HepG2 (cell line): ENCODE results near the gene KLHL36. TPM values are rescaled to one million over a fixed set of nuclear protein-coding genes. Genes with fewer than 3 reads are reported as not detected.

ENCODE experiments used
- CENPBD1 ChIP-seq: sonication (generic); formaldehyde crosslinking; IDR thresholded peaks from 2 replicates; pipeline ENCODE4 v1.8.0; 2022; ENCODE audit warnings: missing genetic modification reagents, low read depth, mild to moderate bottlenecking, borderline replicate concordance
- ETV6 ChIP-seq: sonication (generic); formaldehyde crosslinking; conservative IDR thresholded peaks from 2 replicates; pipeline ENCODE4 v1.4.0; 2020; ENCODE audit warnings: missing genetic modification reagents
- HMG20B ChIP-seq: conservative IDR thresholded peaks from 2 replicates; pipeline ENCODE4 v1.6.1; 2016; ENCODE audit warnings: missing genetic modification reagents, missing compliant biosample characterization
- HNRNPL ChIP-seq: fragments of 200-400 bp; formaldehyde crosslinking; IDR thresholded peaks from 2 replicates; pipeline ENCODE4 v1.6.1; 2017; ENCODE audit warnings: mild to moderate bottlenecking, low read depth, low read length
- MYC ChIP-seq: sonication (generic); formaldehyde crosslinking; IDR thresholded peaks from 2 replicates; pipeline ENCODE4 v1.9.0; 2021; ENCODE audit warnings: missing genetic modification reagents, borderline replicate concordance
- PCBP1 ChIP-seq: fragments of 200-400 bp; formaldehyde crosslinking; IDR thresholded peaks from 2 replicates; pipeline ENCODE4 v1.6.1; 2017; ENCODE audit warnings: mild to moderate bottlenecking, low read depth, low read length, borderline replicate concordance
- PRPF4 ChIP-seq: fragments of 200-400 bp; formaldehyde crosslinking; IDR thresholded peaks from 2 replicates; pipeline ENCODE4 v1.6.1; 2016; ENCODE audit warnings: low read length, low read depth; ENCODE audit not compliant: poor library complexity, severe bottlenecking
- SNAPC2 ChIP-seq: sonication (generic); formaldehyde crosslinking; IDR thresholded peaks from 2 replicates; pipeline ENCODE4 v1.8.1; 2022; ENCODE audit warnings: mild to moderate bottlenecking, missing genetic modification reagents
- SP2 ChIP-seq: sonication (generic); formaldehyde crosslinking; IDR thresholded peaks from 2 replicates; pipeline ENCODE4 v1.5.1; 2020; ENCODE audit warnings: mild to moderate bottlenecking, missing genetic modification reagents
- TCF12 ChIP-seq, 2 experiments: fragments of 450-650 bp in 1 of 2; sonication (generic) in 1 of 2; formaldehyde crosslinking in 1 of 2; IDR thresholded peaks; 2 replicates each; pipeline versions ENCODE4 v1.6.1 to v1.8.0; 2017 to 2022; ENCODE audit warnings: antibody characterized with exemption in 1 of 2, mild to moderate bottlenecking in 1 of 2, missing genetic modification reagents in 1 of 2, moderate library complexity in 1 of 2
- ZBTB14 ChIP-seq: sonication (generic); formaldehyde crosslinking; IDR thresholded peaks from 2 replicates; pipeline ENCODE4 v1.4.0; 2020; ENCODE audit warnings: missing genetic modification reagents
- ZBTB42 ChIP-seq: sonication (generic); formaldehyde crosslinking; IDR thresholded peaks from 2 replicates; pipeline ENCODE4 v1.5.0; 2020; ENCODE audit warnings: mild to moderate bottlenecking, missing genetic modification reagents
- ZFP90 ChIP-seq: sonication (generic); formaldehyde crosslinking; IDR thresholded peaks from 2 replicates; pipeline ENCODE4 v1.8.0; 2022; ENCODE audit warnings: missing genetic modification reagents, mild to moderate bottlenecking, inconsistent platforms, borderline replicate concordance
- ZNF263 ChIP-seq: sonication (generic); formaldehyde crosslinking; IDR thresholded peaks from 2 replicates; pipeline ENCODE4 v1.4.0; 2020; ENCODE audit warnings: missing genetic modification reagents
- ZNF335 ChIP-seq: sonication (generic); formaldehyde crosslinking; IDR thresholded peaks from 2 replicates; pipeline ENCODE4 v1.4.0; 2020; ENCODE audit warnings: missing genetic modification reagents
- ZNF367 ChIP-seq: sonication (generic); formaldehyde crosslinking; IDR thresholded peaks from 2 replicates; pipeline ENCODE4 v1.4.0; 2020; ENCODE audit warnings: missing genetic modification reagents, borderline replicate concordance
- ZNF549 ChIP-seq: sonication (generic); formaldehyde crosslinking; IDR thresholded peaks from 2 replicates; pipeline ENCODE4 v1.5.0; 2020; ENCODE audit warnings: missing genetic modification reagents
- ZNF562 ChIP-seq: sonication (generic); formaldehyde crosslinking; IDR thresholded peaks from 2 replicates; pipeline ENCODE4 v1.8.0; 2022; ENCODE audit warnings: missing genetic modification reagents, borderline replicate concordance
- polyA plus RNA-seq, 8 experiments: library from polyadenylated mRNA; depleted of rRNA in 3 of 8; stranded (reverse) in 7 of 8; unstranded in 1 of 8; fragments of >200 nt; fragmentation: Illumina TruSeq in 4 of 8; extraction: Trizol in 4 of 8; gene quantifications; 2 replicates each; pipeline versions ENCODE4 v1.2.1 to v1.2.3, GENCODE V29; 2011 to 2016; ENCODE audit warnings: low read depth in 4 of 8, missing spikeins in 1 of 8, mixed read lengths in 1 of 8; ENCODE audit not compliant: insufficient read depth in 1 of 8
- total RNA-seq, 5 experiments: library from RNA; depleted of rRNA; stranded (reverse); fragments of >200 nt; fragmentation: Illumina TruSeq; extraction: Trizol; gene quantifications; 2 replicates each; pipeline ENCODE4 v1.2.3, GENCODE V29; 2016; ENCODE audit warnings: low read depth in 1 of 5
- TF ChIP-seq, protein P1 (sequence below): sonication (generic); formaldehyde crosslinking; IDR thresholded peaks from 2 replicates; pipeline ENCODE4 v1.4.0; 2020; ENCODE audit warnings: mild to moderate bottlenecking, missing genetic modification reagents
- TF ChIP-seq, protein P2 (sequence below): sonication (generic); formaldehyde crosslinking; IDR thresholded peaks from 2 replicates; pipeline ENCODE4 v1.5.0; 2020; ENCODE audit warnings: mild to moderate bottlenecking, missing genetic modification reagents
- TF ChIP-seq, protein P3 (sequence below): sonication (generic); formaldehyde crosslinking; IDR thresholded peaks from 2 replicates; pipeline ENCODE4 v1.5.0; 2020; ENCODE audit warnings: mild to moderate bottlenecking, missing genetic modification reagents
- TF ChIP-seq, protein P4 (sequence below): IDR thresholded peaks from 2 replicates; pipeline ENCODE4 v1.6.1; 2018; ENCODE audit warnings: missing genetic modification reagents, mild to moderate bottlenecking, missing compliant biosample characterization

Gene KLHL36
- total and polyA plus RNA-seq, 2 of the 13 experiments (the other 11 are each of a cell fraction or from before 2014, with no cell fraction given), result 24.3 to 26.0 TPM

DNA sequence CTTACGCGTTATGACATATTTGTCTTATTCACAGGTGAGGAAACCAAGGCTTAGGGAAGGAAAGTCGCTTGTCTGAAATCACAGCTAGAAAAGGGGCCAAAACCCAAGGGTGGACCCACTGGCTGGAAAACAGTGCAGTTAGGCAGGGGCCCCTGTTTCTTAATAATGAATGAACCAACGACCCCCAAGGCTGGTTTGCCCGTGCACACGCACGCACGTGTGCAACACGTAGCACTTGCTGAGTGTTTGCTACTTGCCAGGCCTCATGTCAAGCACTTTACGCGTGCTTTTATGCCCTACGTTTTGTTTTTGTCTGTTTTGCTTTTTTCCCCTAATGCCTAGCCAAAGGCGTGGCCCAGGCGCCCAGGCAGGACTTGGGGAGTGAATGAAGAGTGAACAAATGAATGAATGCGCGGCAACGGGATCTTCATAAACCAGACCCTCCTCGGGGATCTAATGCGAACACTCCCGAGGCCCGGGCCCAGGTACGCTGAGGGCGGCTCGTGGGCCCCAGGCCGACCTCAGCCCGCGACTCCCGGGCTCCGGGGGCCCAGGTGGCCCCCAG lies 50.9 kb downstream of the KLHL36 start (continued):
- TF ChIP-seq ZFP90 (CRISPR knock-in tag), result peak; percentile 54; the same call in 1 of the 2 replicates
- TF ChIP-seq TCF12 (IDR thresholded peaks at IDR 0.05), result no peak
- TF ChIP-seq TCF12 (CRISPR knock-in tag; IDR thresholded peaks at IDR 0.05), result no peak; the same call in 1 of the 2 replicates
- TF ChIP-seq, protein P1, sequence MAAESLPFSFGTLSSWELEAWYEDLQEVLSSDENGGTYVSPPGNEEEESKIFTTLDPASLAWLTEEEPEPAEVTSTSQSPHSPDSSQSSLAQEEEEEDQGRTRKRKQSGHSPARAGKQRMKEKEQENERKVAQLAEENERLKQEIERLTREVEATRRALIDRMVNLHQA (CRISPR knock-in tag), result no peak
- TF ChIP-seq, protein P2, sequence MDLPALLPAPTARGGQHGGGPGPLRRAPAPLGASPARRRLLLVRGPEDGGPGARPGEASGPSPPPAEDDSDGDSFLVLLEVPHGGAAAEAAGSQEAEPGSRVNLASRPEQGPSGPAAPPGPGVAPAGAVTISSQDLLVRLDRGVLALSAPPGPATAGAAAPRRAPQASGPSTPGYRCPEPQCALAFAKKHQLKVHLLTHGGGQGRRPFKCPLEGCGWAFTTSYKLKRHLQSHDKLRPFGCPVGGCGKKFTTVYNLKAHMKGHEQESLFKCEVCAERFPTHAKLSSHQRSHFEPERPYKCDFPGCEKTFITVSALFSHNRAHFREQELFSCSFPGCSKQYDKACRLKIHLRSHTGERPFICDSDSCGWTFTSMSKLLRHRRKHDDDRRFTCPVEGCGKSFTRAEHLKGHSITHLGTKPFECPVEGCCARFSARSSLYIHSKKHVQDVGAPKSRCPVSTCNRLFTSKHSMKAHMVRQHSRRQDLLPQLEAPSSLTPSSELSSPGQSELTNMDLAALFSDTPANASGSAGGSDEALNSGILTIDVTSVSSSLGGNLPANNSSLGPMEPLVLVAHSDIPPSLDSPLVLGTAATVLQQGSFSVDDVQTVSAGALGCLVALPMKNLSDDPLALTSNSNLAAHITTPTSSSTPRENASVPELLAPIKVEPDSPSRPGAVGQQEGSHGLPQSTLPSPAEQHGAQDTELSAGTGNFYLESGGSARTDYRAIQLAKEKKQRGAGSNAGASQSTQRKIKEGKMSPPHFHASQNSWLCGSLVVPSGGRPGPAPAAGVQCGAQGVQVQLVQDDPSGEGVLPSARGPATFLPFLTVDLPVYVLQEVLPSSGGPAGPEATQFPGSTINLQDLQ (CRISPR knock-in tag), result no peak
- TF ChIP-seq MYC, result peak; percentile 64; the same call in 1 of the 2 replicates
- no peak for TF ChIP-seq SP2 (CRISPR knock-in tag)
- TF ChIP-seq ZNF367 (CRISPR knock-in tag), result peak; percentile 92; the same call in 1 of the 2 replicates
- TF ChIP-seq PRPF4, result no peak
- TF ChIP-seq PCBP1, result no peak
- TF ChIP-seq HNRNPL, result no peak
- TF ChIP-seq ZBTB14 (CRISPR knock-in tag), result no peak
- 0 out of 2 replicates have a peak, but pooled peaks have one; percentile 19 for TF ChIP-seq ZNF549 (CRISPR knock-in tag)
- no peak; the same call in 1 of the 2 replicates for TF ChIP-seq ETV6 (CRISPR knock-in tag)
- TF ChIP-seq, protein P3, sequence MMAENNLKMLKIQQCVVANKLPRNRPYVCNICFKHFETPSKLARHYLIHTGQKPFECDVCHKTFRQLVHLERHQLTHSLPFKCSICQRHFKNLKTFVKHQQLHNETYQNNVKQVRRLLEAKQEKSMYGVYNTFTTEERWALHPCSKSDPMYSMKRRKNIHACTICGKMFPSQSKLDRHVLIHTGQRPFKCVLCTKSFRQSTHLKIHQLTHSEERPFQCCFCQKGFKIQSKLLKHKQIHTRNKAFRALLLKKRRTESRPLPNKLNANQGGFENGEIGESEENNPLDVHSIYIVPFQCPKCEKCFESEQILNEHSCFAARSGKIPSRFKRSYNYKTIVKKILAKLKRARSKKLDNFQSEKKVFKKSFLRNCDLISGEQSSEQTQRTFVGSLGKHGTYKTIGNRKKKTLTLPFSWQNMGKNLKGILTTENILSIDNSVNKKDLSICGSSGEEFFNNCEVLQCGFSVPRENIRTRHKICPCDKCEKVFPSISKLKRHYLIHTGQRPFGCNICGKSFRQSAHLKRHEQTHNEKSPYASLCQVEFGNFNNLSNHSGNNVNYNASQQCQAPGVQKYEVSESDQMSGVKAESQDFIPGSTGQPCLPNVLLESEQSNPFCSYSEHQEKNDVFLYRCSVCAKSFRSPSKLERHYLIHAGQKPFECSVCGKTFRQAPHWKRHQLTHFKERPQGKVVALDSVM (CRISPR knock-in tag), result no peak
- no peak for TF ChIP-seq ZNF263 (CRISPR knock-in tag)
- no peak for TF ChIP-seq ZNF562 (CRISPR knock-in tag)
- no peak for TF ChIP-seq SNAPC2 (CRISPR knock-in tag)
- TF ChIP-seq, protein P4, sequence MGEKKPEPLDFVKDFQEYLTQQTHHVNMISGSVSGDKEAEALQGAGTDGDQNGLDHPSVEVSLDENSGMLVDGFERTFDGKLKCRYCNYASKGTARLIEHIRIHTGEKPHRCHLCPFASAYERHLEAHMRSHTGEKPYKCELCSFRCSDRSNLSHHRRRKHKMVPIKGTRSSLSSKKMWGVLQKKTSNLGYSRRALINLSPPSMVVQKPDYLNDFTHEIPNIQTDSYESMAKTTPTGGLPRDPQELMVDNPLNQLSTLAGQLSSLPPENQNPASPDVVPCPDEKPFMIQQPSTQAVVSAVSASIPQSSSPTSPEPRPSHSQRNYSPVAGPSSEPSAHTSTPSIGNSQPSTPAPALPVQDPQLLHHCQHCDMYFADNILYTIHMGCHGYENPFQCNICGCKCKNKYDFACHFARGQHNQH, result no peak; the same call in 1 of the 2 replicates
- no peak for TF ChIP-seq CENPBD1 (CRISPR knock-in tag)
- TF ChIP-seq HMG20B (CRISPR knock-in tag), result no peak
- no peak for TF ChIP-seq ZNF335 (CRISPR knock-in tag)
- no peak for TF ChIP-seq ZBTB42 (CRISPR knock-in tag)
